HG03039 (cell line): ENCODE results near the gene MAP4K4.
"Not testable (repeated sequence)": the region's sequence is repeated elsewhere in the genome, so short reads cannot be mapped to it uniquely, and the experiment has no call there.

ENCODE experiments used
- ATAC-seq: cut with Tn5 transposase; IDR thresholded peaks from one replicate; pipeline ENCODE4 v1.9.1; 2021; ENCODE audit warnings: mild to moderate bottlenecking, moderate library complexity; ENCODE audit not compliant: unreplicated experiment

The MAP4K4 gene

GRCh38 chr2:101741775-101742520 lies 44.4 kb downstream of the MAP4K4 start:
- ATAC-seq = no peak

DNA sequence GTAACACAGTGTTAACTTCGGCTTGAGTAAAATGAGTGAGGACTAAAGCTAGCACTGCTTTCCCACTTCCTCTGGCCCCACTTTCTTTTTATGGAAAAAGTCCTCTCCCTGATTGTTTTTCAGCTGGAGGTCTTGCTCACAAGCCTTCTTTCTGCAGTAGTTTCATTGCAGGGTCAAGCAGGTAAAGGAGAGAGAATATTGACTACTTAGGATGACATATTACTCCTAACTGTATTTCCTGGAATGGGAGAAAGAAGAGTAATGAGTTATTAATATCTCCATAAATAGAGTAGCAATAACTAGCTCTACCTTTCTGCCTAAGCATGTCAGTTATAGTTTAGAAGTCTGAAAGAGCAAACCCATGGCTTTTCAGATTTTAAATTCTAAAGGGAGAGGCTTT lies 45.0 kb downstream of the MAP4K4 start:
- no peak for ATAC-seq

DNA sequence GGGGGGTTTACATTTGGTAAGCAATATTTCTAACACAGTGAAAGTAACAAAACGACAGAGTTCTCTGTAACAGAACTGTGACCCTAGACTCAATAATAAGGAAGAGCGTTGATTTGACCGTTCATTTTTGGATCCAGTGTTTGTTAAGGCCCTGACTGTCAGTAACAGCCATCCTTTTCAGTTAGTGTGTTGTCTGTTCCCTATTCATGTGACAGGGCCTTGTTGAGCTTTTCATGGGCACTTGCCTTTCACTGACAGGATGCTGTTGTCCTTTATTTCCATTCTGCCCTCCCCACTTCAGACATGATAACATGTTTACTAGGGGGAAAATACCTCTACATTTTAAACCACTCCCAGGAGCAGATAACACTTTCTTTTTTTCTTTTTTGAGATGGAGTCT lies 45.8 kb downstream of the MAP4K4 start:
- ATAC-seq = no peak

- ATAC-seq = no peak
Observed at GRCh38 chr2:101744832-101745231, 47.3 kb downstream of the MAP4K4 start.

DNA sequence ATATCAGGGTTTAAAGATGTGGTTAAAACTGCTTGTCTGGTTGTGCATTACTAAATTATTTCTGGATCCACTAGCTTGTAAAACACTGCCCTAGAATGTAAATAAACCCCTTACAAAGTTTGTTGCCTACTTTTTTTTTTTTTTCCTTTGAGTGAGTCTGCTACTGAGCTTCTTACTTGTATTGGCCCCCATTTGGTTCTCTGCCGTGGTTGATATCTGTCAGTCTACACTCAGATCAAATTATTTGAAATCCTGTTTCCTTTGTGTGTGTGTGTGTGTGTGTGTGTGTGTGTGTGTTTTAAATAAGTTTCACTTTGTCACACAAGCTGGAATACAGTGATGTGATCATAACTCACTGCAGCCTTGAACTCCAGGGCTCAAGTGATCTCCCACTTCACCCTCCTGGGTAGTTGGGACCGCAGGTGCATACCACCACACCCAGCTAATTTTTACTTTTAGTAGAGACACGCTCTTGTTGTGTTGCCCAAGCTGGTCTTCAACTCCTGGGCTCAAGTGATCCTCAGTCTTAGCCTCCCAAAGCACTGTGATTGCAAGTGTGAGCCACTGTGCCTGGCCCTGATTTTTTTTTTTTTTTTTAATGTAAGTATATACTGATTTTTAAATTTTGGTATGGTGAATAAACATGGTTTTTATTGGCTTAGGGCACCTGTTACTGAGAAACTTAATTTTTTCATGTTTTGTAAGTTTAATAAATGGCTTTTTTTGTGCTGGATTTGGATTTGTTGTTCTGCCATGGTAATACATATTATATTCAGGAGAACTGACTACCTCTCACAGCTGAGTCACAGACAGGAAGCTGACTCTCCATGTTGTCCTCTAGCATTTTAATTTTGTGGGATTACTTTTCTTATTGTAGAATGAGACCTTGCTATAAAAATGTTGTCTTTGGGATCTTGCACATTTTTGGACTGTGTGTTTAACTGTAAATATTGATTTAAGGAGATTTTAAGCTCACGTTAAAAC lies 48.5 kb downstream of the MAP4K4 start:
- no peak for ATAC-seq

DNA sequence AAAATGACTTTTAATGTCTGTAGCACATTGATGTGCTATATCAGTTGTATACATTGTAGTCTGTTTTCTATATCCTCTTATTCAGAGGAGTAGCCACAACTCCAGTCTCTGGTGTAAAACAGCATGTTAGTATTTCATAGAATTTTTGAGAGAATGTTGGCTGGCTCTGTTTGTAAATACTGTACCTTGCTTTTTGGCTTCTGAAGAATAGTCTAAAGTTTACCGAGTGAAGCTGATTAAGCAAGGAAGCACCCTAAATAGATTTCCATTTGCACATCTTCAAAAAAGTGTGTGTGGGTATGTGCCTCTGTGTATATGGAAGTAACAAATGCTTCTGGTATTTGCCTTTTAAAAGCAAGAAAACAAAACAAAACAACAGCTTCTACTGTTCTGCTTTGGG lies 50.5 kb downstream of the MAP4K4 start:
- no peak for ATAC-seq

- not testable (repeated sequence) for ATAC-seq
Observed at GRCh38 chr2:101748462-101748861, 51.0 kb downstream of the MAP4K4 start.

DNA sequence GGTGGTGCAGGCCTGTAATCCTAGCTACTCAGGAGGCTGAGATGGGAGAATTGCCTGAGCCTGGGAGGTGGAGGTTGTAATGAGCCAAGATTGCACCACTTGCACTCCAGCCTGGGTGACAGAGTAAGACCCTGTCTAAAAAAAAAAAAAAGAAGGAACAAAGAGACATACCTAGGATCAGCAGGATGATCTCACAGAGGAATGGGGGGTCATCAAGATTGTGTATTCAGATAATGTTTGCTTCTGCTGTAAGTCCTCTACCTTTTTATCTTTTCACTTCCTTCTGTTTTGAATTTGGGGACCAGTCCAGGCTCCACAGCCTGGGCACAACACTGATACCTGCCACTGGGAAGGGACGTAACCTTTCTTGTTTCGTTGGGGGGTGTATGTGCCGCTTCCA lies 53.2 kb downstream of the MAP4K4 start:
- ATAC-seq = no peak

DNA sequence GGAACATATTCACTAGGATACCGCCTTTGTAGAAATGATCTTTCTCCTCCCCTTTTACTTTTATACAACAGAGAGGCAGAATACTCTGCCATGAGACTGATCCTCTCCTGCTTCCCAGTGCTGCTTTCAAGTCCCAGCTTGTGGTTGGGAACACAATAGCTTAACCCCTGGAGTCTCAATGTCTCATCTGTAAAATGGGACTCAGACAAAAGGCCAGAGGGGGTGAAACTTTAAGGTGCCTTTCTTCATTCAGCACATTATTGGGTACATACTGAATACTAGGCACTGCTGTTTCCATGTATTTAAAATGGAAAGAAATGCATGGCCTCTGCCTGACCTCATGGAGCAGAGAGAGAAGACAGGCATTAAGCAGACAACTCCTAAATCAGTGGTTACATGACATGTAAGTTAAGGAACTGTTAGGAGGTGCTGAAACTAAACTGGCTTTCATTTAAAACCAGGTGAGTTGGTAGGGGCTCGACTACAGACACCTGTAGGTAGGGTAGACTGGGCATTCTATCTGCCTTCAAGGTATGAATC lies 53.8 kb downstream of the MAP4K4 start:
- ATAC-seq = no peak

- ATAC-seq = peak; percentile 56
Observed at GRCh38 chr2:101751875-101752619, 54.5 kb downstream of the MAP4K4 start.

GRCh38 chr2:101752716-101753616 lies 55.5 kb downstream of the MAP4K4 start:
- no peak for ATAC-seq

GRCh38 chr2:101753720-101754490 lies 56.4 kb downstream of the MAP4K4 start:
- no peak for ATAC-seq

- no peak for ATAC-seq
Observed at GRCh38 chr2:101754618-101755017, 57.1 kb downstream of the MAP4K4 start.

DNA sequence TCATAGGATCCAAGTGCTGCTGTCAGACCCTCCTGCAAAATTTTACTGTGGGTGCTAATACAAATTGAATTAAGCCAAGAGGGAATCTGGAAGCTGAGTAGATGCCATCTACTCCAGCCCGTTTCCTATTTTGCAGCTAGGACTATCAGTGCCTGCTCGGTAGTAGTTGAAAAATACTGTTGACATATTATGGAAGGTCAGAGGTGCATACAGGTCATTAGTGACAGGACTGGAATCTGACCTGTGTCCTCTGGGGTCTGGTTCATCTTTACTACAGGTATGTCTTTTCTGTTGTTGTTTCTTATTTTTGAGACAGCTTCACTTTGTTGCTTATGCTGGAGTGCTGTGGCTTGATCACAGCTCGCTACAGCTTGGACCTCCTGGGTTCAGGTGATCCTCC lies 58.8 kb downstream of the MAP4K4 start:
- no peak for ATAC-seq

GRCh38 chr2:101758001-101758400 lies 60.5 kb downstream of the MAP4K4 start:
- peak; percentile 47 for ATAC-seq

GRCh38 chr2:101759162-101759561 lies 61.7 kb downstream of the MAP4K4 start:
- no peak for ATAC-seq

DNA sequence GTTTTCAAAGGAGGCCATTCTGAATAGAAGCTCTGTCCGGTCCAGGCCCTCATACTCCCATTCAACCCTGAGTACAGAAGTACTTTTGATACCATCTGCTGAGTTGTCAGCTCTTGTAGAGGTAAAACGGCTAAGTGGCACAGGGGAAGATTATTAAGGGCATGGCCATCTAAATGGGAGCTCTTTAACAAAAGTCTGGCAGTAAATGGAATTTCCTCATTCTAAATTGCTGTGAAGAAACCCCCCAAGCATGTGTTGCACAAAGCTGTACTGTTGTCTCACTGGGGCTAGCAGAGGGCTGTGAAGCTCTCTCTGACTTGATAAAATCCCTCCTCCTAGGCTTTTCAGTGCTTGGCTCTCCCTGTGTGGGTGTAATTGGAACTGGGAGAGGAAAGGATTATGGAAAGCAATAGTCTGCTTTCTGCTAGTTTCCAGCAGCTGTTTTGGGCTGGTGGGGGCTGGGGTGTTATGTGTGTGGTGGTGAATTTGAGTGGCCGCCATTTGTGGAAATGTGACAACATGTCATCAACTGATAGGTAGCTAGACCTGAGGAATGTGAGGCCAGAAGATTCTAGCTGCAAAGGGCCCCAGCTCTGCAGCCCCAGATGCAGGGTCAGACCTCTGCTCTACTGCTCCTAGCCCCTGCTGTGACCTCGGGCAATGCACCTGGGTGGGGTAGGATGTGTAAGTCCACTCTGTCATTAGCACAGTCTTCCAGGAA lies 65.1 kb downstream of the MAP4K4 start:
- ATAC-seq = no peak

- ATAC-seq = no peak
Observed at GRCh38 chr2:101763496-101764333, 66.2 kb downstream of the MAP4K4 start.
